ENCODE measurements around the gene CLK3.

The CLK3 gene

GRCh38 chr15:74631408-74631807 lies 15.8 kb downstream of the CLK3 start:
- no peak for DNase-seq (ENCODE audit: insufficient read length, low spot score)
- FAIRE-seq: no peak
- TF ChIP-seq POLR2A (IDR thresholded peaks at IDR 0.05; ENCODE audit: low read depth, low read length): no peak

- FAIRE-seq: no peak
- no peak for TF ChIP-seq POLR2A (IDR thresholded peaks at IDR 0.05; ENCODE audit: low read depth, low read length)
- DNase-seq (ENCODE audit: insufficient read length, low spot score): peak; percentile 48
These were observed 16.4 kb downstream of the CLK3 start for GRCh38 chr15:74631935-74632560.

GRCh38 chr15:74632601-74633000 lies 17.0 kb downstream of the CLK3 start:
- no peak for TF ChIP-seq POLR2A (IDR thresholded peaks at IDR 0.05; ENCODE audit: low read depth, low read length)
- FAIRE-seq: no peak
- no peak for DNase-seq (ENCODE audit: insufficient read length, low spot score)

GRCh38 chr15:74633781-74634180 lies 18.1 kb downstream of the CLK3 start:
- no peak for TF ChIP-seq POLR2A (IDR thresholded peaks at IDR 0.05; ENCODE audit: low read depth, low read length)
- FAIRE-seq (no peak), DNase-seq (ENCODE audit: insufficient read length, low spot score) (no peak)

GRCh38 chr15:74635228-74635627 lies 19.6 kb downstream of the CLK3 start:
- FAIRE-seq: no peak
- no peak for TF ChIP-seq POLR2A (IDR thresholded peaks at IDR 0.05; ENCODE audit: low read depth, low read length)
- peak; percentile 38 for DNase-seq (ENCODE audit: insufficient read length, low spot score)

DNA sequence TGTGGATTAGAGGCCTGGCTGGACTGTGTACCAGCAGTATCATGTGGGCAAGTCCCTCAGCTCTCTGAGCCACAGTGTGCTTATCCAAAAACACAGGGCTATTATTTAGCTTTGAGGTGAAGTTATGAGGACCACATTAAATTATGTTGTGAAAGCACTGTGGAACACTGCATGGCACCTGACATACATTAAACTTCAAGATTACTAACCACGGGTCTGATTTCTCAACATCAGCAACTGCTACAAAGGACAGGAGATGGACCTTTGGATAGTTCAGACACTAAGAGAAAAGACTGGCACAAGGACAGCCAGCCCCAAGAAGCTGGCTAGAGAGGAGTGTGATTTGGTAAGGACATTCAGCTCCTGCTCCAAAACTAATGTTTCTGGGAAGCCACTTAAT lies 21.3 kb downstream of the CLK3 start:
- no peak for FAIRE-seq
- TF ChIP-seq POLR2A (IDR thresholded peaks at IDR 0.05; ENCODE audit: low read depth, low read length): no peak
- no peak for DNase-seq (ENCODE audit: insufficient read length, low spot score)

DNA sequence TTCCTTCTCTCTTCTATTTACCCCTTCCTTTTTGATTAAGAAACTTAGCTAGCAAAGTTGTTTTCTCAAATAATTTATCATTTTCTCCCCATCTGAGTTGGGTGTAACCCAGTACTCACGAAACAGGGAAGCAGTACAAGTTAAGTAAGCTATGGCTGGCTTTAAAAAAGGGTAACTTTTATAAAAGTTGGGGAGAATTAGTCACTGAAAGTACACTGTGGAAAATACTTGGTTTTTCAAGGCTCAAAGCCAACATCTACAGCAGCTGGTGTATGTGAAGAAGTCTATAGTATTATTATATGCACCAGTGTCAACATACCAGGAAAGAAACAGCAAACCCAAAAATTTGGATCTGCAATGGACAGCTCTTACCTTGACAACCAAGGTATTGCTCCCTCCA lies 25.5 kb downstream of the CLK3 start:
- FAIRE-seq (no peak), DNase-seq (ENCODE audit: insufficient read length, low spot score) (no peak)
- TF ChIP-seq POLR2A (IDR thresholded peaks at IDR 0.05; ENCODE audit: low read depth, low read length): no peak

DNA sequence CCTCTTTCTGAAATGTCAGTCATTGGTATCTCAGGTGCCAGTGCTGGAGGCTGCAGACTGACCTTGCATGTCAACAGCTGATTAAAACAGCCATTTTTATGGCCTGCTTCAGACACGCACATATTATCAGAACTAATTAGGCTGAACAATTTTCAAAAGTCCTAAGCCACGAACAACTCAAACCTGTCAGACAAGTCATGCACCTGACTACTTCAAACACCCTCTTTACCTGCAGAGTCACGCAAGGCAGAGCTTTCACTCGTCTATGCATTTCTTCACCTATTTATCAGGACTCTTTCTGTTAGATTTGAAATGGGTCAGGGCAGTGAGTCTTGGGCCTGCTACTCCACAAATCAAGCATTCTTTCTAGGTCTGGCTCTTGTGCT lies 26.7 kb downstream of the CLK3 start:
- FAIRE-seq (no peak), DNase-seq (ENCODE audit: insufficient read length, low spot score) (no peak)
- no peak for TF ChIP-seq POLR2A (IDR thresholded peaks at IDR 0.05; ENCODE audit: low read depth, low read length)

DNA sequence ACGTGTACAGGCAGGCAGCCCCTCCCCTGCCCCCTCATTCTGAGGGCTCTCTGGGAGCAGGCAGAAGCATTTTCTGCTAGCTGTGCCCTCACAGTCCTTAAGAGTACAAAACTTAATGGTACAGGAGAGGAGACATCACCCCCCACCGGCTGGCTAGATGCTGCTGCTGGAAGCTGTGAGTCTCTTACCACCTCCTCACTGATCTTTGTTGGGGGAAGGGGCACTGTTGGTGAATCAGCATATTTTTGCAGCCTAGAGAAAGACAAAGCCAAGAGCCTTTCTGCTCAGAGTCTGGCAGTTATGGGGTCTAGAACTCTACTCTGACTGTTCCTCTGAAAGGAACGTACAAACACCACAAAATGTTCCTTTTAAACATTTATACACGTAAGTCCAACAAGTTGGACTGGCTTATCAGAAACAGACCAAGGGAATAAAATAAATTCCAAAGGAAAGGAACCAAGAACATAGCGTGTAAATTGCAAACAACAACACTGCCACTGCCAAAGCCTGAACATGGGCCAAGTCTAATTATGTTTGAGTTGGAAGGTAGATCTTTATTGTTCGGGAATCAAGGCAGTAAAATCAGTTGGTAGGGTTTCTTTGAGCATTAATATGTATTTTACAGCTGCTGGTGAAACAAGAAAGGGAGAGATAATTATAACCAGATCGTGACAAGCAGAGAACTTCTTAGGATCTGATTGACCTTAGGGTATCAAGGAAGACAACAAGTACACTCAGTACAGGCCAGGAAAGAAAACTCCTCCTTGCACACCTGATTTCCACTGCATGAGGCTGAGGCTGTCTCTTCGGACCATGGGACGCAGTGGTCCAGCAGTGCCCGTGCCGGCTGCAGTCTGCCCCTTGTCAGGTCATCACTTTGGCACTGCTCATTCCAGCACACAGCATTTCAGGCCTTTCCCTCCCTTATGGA lies 27.4 kb downstream of the CLK3 start:
- TF ChIP-seq POLR2A (IDR thresholded peaks at IDR 0.05; ENCODE audit: low read depth, low read length): no peak
- DNase-seq (ENCODE audit: insufficient read length, low spot score) (no peak), FAIRE-seq (no peak)

GRCh38 chr15:74643665-74644204 lies 28.1 kb downstream of the CLK3 start:
- TF ChIP-seq POLR2A (IDR thresholded peaks at IDR 0.05; ENCODE audit: low read depth, low read length): no peak
- FAIRE-seq (no peak), DNase-seq (ENCODE audit: insufficient read length, low spot score) (no peak)

DNA sequence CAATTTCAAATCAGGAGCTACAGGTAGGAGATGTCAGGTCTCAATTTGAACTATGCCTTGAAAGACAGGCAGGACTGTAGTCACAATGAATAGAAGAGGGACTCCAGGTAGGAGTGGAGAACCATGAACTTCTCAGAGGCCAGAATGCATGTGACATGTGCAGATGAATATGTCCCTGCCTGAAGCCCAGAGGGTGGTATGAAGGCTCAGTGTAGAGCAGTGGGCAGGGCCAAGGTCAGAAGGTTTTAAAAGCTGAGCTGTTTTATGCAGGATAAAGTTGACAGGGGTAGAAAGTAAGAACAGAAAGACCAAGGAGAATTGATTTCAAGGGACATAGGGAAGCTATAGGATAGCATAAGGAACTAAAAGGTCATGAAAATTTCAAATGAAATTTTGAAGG lies 30.8 kb downstream of the CLK3 start:
- TF ChIP-seq POLR2A (IDR thresholded peaks at IDR 0.05; ENCODE audit: low read depth, low read length): no peak
- DNase-seq (ENCODE audit: insufficient read length, low spot score) (no peak), FAIRE-seq (no peak)

DNA sequence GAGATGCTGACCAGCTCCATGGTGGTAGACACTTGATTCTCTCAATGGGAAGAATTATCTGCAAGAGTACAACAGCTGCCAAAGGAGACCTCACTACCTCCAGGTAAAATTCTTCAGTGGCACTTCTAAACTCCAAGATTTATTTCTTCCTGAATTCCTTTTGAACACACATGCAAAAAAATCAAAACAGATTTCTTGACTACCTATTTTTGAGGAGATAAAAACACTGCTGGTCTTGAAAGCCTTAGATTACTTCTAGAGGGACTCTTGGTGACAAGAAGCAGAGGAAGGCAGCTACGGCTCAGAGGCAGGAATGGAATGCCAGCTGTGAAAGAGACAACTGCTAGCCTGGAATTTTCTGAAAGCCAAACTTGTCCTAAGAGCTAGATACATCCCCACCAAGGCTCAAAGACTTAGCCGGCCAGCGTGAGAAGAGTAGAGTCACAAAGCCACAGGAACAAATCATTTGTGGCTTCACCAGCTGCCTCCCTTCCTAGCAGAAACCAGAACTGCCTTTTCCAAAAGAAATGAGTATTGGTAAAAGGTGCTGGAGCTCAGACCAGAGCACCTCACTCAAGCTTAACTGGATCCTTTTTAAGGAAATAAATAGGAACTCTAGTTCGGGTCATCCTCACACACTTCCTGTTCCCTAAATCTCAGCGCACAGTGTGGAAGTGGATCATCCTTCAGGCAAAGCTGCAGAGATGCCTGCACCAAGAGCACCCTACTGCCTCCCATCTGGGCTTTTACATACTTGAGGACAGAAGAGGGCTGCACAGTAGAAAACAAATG lies 32.6 kb downstream of the CLK3 start:
- no peak for TF ChIP-seq POLR2A (IDR thresholded peaks at IDR 0.05; ENCODE audit: low read depth, low read length)
- FAIRE-seq: no peak
- DNase-seq (ENCODE audit: insufficient read length, low spot score): no peak

- no peak for DNase-seq (ENCODE audit: insufficient read length, low spot score)
- no peak for TF ChIP-seq POLR2A (IDR thresholded peaks at IDR 0.05; ENCODE audit: low read depth, low read length)
- FAIRE-seq: no peak
These were observed 35.7 kb downstream of the CLK3 start for GRCh38 chr15:74651242-74651741.

Measured in H54 (cell line).